Motor neuron (in vitro differentiated cells): ENCODE measurements around the gene NPR2. TPM values are rescaled to one million over a fixed set of nuclear protein-coding genes. Genes with fewer than 3 reads are reported as not detected.

Source experiments
- ATAC-seq, 8 experiments: fragments of 200-7000 bp; cut with Tn5 transposase; replicated peaks in 6 of 8; 2 replicates each; pipeline ENCODE4 v1.8.0; 2021; ENCODE audit warnings: mild to moderate bottlenecking in 8 of 8, moderate library complexity in 8 of 8
- H3K27ac ChIP-seq, 2 donors: fragments of 250-450 bp; sonication (Bioruptor Pico); 2 replicates each; pipeline ENCODE4 v1.9.0; 2021; ENCODE audit warnings: antibody characterized with exemption in 2 of 2, mild to moderate bottlenecking in 2 of 2, moderate library complexity in 1 of 2
- H3K4me1 ChIP-seq, 2 donors: fragments of 250-450 bp; sonication (Bioruptor Pico); replicated peaks in 1 of 2; 2 replicates each; pipeline ENCODE4 v1.6.1; 2021; ENCODE audit warnings: antibody characterized with exemption in 2 of 2, mild to moderate bottlenecking in 2 of 2, moderate library complexity in 1 of 2
- H3K4me3 ChIP-seq, 5 donors: fragments of 250-450 bp; sonication (Bioruptor Pico); 2 replicates each; pipeline ENCODE4 v1.9.0; 2021; ENCODE audit warnings: antibody characterized with exemption in 5 of 5, mild to moderate bottlenecking in 5 of 5, moderate library complexity in 4 of 5
- WGBS, 10 experiments: fragments of 450-650 bp; shearing (Covaris generic); methylation state at CpG; one replicate each; pipeline ENCODE4 v1.0.0; 2022; 5-methylcytosine and 5-hydroxymethylcytosine counted together
- in situ Hi-C, 9 experiments: fragments of 400-800 bp; cut with MboI; loops; one replicate each; pipeline ENCODE4 v1.15.0; 2021; ENCODE audit warnings: low sequenced_read_pairs in 9 of 9, low pct_unique_long_range_greater_than_20kb in 2 of 9; ENCODE audit not compliant: unreplicated experiment in 9 of 9
- total RNA-seq, 8 experiments: library from RNA; unstranded; fragments of 300-600 nt; gene quantifications; 2 replicates each; pipeline versions ENCODE4 v1.2.3 to v1.2.4, GENCODE V29; 2022

Gene NPR2
- total RNA-seq, 8 experiments from 2014 or later, result 5.5 to 37.8 (median 14.6) TPM

- no peak overlapping the region for H3K27ac ChIP-seq
These were observed 39.6 kb downstream of the NPR2 start for GRCh38 chr9:35831040-35831439.

DNA sequence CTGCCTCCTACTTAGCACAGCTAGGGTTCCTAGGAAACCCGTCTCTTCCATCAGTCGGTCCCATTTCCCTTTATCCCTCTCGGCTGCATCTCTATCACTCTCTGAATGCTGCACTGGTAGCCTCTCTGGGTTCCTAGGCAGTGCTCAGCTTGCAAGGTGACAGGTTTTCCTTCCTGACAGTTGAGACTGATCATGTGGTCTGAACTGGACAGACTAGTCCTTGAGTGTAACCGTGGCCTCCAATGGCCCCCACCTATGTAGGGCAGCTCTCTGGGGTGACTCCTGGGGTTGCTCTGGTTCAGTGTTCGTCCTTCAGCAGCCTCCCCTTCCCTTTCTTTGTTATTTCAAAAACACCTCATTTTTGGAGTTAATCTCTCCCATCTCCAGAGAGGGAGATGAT, 41.4 kb downstream of the NPR2 start:
- no peak for ATAC-seq
- H3K4me1 ChIP-seq, result peaks cover 17 to 18% of the 10 kb centered on the region in 2 donors
- 80 to 100% (median 88%) methylated on average over 2 to 4 of the region's 5 CpGs; no CpG with 5 or more reads in 7 of the 10 experiments for WGBS, 10 experiments
- no peak overlapping the region for H3K4me3 ChIP-seq
- in situ Hi-C loops, result no loop called here
- no peak overlapping the region for H3K27ac ChIP-seq

More at GRCh38 chr9:35831040-35831439, 39.6 kb downstream of the NPR2 start:
- Histone ChIP-seq H3K4me1 (peaks cover 17 to 18% of the 10 kb centered on the region in 2 donors), H3K4me3 (no peak overlapping the region)
- in situ Hi-C loops, result no loop called here
- no peak for ATAC-seq
- WGBS, 10 experiments, result 100% methylated on average over 1 of the region's 4 CpGs; no CpG with 5 or more reads in 9 of the 10 experiments

GRCh38 chr9:35834260-35835215, 43.1 kb downstream of the NPR2 start:
- Histone ChIP-seq H3K4me1 (peaks cover 14% of the 10 kb centered on the region in 2 donors), H3K27ac (no peak overlapping the region), H3K4me3 (no peak overlapping the region)
- in situ Hi-C loops, result no loop called here
- ATAC-seq, result no peak
- 45 to 100% (median 83%) methylated on average over 1 to 9 of the region's 14 CpGs; no CpG with 5 or more reads in 1 of the 10 experiments for WGBS, 10 experiments

GRCh38 chr9:35835216-35835632, 43.8 kb downstream of the NPR2 start:
- in situ Hi-C loops, result no loop called here
- peak in 3 of 8 experiments; percentile 76 to 98 (median 93) for ATAC-seq
- no peak overlapping the region for H3K27ac ChIP-seq
- 80% methylated on average over 1 to 2 of the region's 3 CpGs; no CpG with 5 or more reads in 8 of the 10 experiments for WGBS, 10 experiments
- H3K4me3 ChIP-seq, result no peak overlapping the region
- peaks cover 9 to 10% of the 10 kb centered on the region in 2 donors for H3K4me1 ChIP-seq

DNA sequence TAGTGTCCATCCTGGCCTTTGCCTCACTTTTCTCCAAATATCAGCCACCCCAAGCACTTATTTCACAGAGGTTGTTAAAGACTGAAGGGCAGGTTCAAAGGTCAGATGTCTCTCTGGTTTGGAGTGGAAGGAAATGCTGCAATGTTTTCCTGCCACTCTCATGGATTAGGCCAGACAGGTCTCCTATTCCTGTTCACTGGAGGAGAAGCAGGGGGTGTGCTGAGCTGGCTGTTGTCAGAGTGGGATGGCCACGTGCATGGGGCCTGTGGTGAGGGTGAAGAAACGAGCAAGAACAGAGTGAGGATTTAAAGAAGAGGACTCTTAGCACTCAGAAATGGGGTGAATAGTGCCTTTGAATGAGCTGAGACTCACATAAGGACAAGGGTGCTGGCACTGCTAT, 44.4 kb downstream of the NPR2 start:
- no peak for ATAC-seq
- Histone ChIP-seq H3K27ac (no peak overlapping the region), H3K4me3 (no peak overlapping the region), H3K4me1 (peaks cover 3 to 6% of the 10 kb centered on the region in 2 donors)
- in situ Hi-C loops, result no loop called here
- WGBS, 10 experiments, result 72 to 100% (median 86%) methylated on average over 1 to 2 of the region's 2 CpGs; no CpG with 5 or more reads in 5 of the 10 experiments

- whole genome bisulfite sequencing, 10 experiments, result 82 to 100% (median 96%) methylated on average over 1 to 5 of the region's 5 CpGs; no CpG with 5 or more reads in 7 of the 10 experiments
- H3K4me3 ChIP-seq, result no peak overlapping the region
- H3K4me1 ChIP-seq, result no peaks in the 10 kb centered on the region
- in situ Hi-C loops, result no loop called here
- no peak overlapping the region for H3K27ac ChIP-seq
- no peak for ATAC-seq
These were observed 45.2 kb downstream of the NPR2 start for GRCh38 chr9:35836595-35836994.

GRCh38 chr9:35839926-35840325, 48.5 kb downstream of the NPR2 start:
- no peak overlapping the region for H3K4me3 ChIP-seq
- WGBS, 10 experiments, result 80 to 100% (median 91%) methylated on average over 1 to 5 of the region's 5 CpGs; no CpG with 5 or more reads in 6 of the 10 experiments
- no peak for ATAC-seq
- in situ Hi-C loops, result no loop called here
- H3K27ac ChIP-seq, result no peak overlapping the region
- no peaks in the 10 kb centered on the region for H3K4me1 ChIP-seq

- Histone ChIP-seq H3K4me3 (no peak overlapping the region), H3K27ac (no peak overlapping the region), H3K4me1 (no peaks in the 10 kb centered on the region)
- in situ Hi-C loops, result no loop called here
- no peak for ATAC-seq
- WGBS, 10 experiments, result 80 to 96% (median 94%) methylated on average over 1 to 5 of the region's 15 CpGs; no CpG with 5 or more reads in 6 of the 10 experiments
These were observed 49.7 kb downstream of the NPR2 start for GRCh38 chr9:35840881-35841644.

GRCh38 chr9:35841645-35841900, 50.2 kb downstream of the NPR2 start:
- no peak overlapping the region for H3K4me3 ChIP-seq
- no peaks in the 10 kb centered on the region for H3K4me1 ChIP-seq
- ATAC-seq, result no peak
- in situ Hi-C loops, result no loop called here
- H3K27ac ChIP-seq, result no peak overlapping the region
- 89% methylated on average over 3 of the region's 5 CpGs; no CpG with 5 or more reads in 9 of the 10 experiments for WGBS, 10 experiments

DNA sequence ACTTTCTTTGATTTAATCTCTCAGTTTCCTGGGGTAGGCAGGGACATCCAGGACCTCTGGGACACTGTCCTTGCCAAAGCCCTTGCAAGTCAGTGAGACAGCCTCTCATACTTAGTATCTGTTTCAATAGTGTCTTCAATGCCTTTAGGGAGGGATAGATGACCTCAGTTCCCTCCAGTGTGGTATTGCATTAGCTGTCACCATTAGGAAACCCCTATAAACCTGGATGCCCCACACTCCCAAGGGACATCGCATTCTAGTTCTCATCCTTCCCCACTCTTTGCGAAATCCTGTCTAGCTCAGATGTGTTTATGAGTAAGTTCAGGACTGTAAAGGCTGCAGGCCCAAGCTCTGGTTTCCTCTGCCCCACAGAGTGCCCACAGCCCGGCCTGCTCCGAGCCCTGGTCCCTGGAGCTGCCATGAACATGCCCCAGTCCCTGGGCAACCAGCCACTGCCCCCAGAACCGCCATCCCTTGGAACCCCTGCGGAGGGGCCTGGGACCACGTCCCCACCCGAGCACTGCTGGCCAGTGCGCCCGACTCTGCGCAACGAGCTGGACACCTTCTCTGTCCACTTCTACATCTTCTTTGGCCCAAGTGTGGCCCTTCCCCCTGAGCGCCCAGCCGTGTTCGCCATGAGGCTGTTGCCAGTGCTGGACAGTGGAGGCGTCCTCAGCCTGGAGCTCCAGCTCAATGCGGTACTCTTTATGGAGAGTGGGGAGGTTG, 50.8 kb downstream of the NPR2 start:
- no peak for ATAC-seq
- Histone ChIP-seq H3K27ac (no peak overlapping the region), H3K4me1 (no peaks in the 10 kb centered on the region), H3K4me3 (no peak overlapping the region)
- in situ Hi-C loops, result no loop called here
- WGBS, 10 experiments, result 60 to 100% (median 95%) methylated on average over 1 to 6 of the region's 17 CpGs; no CpG with 5 or more reads in 5 of the 10 experiments

DNA sequence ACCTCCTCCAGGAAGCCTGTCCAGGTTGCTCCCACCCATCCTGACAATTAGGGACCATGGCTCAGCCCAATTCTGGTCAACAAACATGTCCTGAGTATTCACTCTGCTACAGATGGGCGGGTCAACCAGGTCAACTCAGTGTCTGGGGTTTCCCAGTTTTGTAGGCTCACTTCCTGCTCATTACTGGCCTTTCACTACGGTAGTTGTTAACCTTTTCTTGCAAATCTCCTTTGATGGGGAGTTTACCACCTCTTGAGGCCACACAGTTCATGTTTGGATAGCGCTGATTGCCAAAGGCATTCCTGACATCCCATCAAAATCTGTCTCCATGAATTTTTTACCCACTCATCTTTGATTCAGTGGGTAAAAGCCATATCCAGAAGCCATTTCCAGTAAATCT, 51.4 kb downstream of the NPR2 start:
- no peak overlapping the region for H3K4me3 ChIP-seq
- H3K4me1 ChIP-seq, result no peaks in the 10 kb centered on the region
- no peak for ATAC-seq
- WGBS, 10 experiments, result 66 to 100% (median 87%) methylated on average over 1 to 3 of the region's 3 CpGs; no CpG with 5 or more reads in 1 of the 10 experiments
- no peak overlapping the region for H3K27ac ChIP-seq
- in situ Hi-C loops, result no loop called here

GRCh38 chr9:35844628-35845270, 53.4 kb downstream of the NPR2 start:
- Histone ChIP-seq H3K4me3 (no peak overlapping the region), H3K27ac (no peak overlapping the region), H3K4me1 (no peaks in the 10 kb centered on the region)
- ATAC-seq, result peak in 3 of 8 experiments; percentile 24 to 66 (median 43)
- 4 to 81% (median 65%) methylated on average over 1 to 7 of the region's 7 CpGs for WGBS, 10 experiments
- in situ Hi-C loops, result no loop called here
